Caco-2 (cell line): ENCODE data around the gene RASL12. TPM values are rescaled to one million over a fixed set of nuclear protein-coding genes. Genes with fewer than 3 reads are reported as not detected.

ENCODE experiments used
- BruUV-seq: library from RNA; stranded (reverse); fragments of 400-500 nt; replicated peaks from 2 replicates; lab custom pipeline; 2021; lab: Mats Ljungman, UMichigan
- CTCF ChIA-PET: fragments of 300-600 bp; sonication (Branson Sonifier 250); formaldehyde crosslinking; loops from one replicate; lab custom pipeline; 2022; ENCODE audit warnings: antibody characterized with exemption; lab: Charles Lee
- POLR2A ChIA-PET: fragments of 300-600 bp; sonication (Branson Sonifier 250); formaldehyde crosslinking; loops from one replicate; lab custom pipeline; 2022; ENCODE audit warnings: antibody characterized with exemption; lab: Charles Lee
- DNase-seq, 2 experiments: peaks; one replicate each; pipeline versions ENCODE4 v3.0.0 to v3.0.0-alpha.2; 2020 to 2022
- H3K27me3 ChIP-seq: replicated peaks from 2 replicates; pipeline ENCODE4 v1.6.0; 2011; ENCODE audit warnings: low read length; ENCODE audit not compliant: control insufficient read depth, insufficient read depth
- H3K36me3 ChIP-seq: 2 replicates; pipeline ENCODE4 v1.5.1; 2011; ENCODE audit warnings: low read length; ENCODE audit not compliant: control insufficient read depth, insufficient read depth
- H3K4me1 ChIP-seq: fragments of 250-450 bp; sonication (Bioruptor Pico); 2 replicates; pipeline ENCODE4 v1.5.1; 2020; ENCODE audit warnings: mild to moderate bottlenecking
- H3K4me3 ChIP-seq: 2 replicates; pipeline ENCODE4 v1.5.1; 2011; ENCODE audit warnings: low read depth, mild to moderate bottlenecking, control low read depth, low read length
- H3K9me3 ChIP-seq: fragments of 250-450 bp; sonication (Bioruptor Pico); 2 replicates; pipeline ENCODE4 v1.5.1; 2020; ENCODE audit warnings: mild to moderate bottlenecking, moderate library complexity
- H3K27ac Mint-ChIP-seq: one replicate; pipeline ENCODE4 v1.8.0; 2022; ENCODE audit warnings: mixed read lengths; ENCODE audit not compliant: unreplicated experiment
- H3K27me3 Mint-ChIP-seq: one replicate; pipeline ENCODE4 v1.8.0; 2022; ENCODE audit warnings: mixed read lengths; ENCODE audit not compliant: insufficient read depth, unreplicated experiment
- H3K36me3 Mint-ChIP-seq: one replicate; pipeline ENCODE4 v1.8.0; 2022; ENCODE audit warnings: mild to moderate bottlenecking, mixed read lengths; ENCODE audit not compliant: insufficient read depth, unreplicated experiment
- H3K4me1 Mint-ChIP-seq: one replicate; pipeline ENCODE4 v1.8.0; 2022; ENCODE audit warnings: low read depth, mixed read lengths; ENCODE audit not compliant: unreplicated experiment
- H3K4me3 Mint-ChIP-seq: one replicate; pipeline ENCODE4 v1.8.0; 2022; ENCODE audit warnings: mild to moderate bottlenecking, moderate library complexity, mixed read lengths; ENCODE audit not compliant: unreplicated experiment
- H3K9me3 Mint-ChIP-seq: one replicate; pipeline ENCODE4 v1.8.0; 2022; ENCODE audit warnings: mixed read lengths; ENCODE audit not compliant: unreplicated experiment
- intact Hi-C: fragments of 100-400 bp; cut with micrococcal nuclease; formaldehyde crosslinking; loops from one replicate; pipeline ENCODE4 v1.10.0; 2022; ENCODE audit not compliant: unreplicated experiment
- total RNA-seq: library from RNA; stranded (reverse); gene quantifications from 2 replicates; pipeline ENCODE4 v1.2.3, GENCODE V29; 2022
- TF ChIP-seq, protein P1 (sequence below), 2 experiments: fragments of 200-600 bp in 1 of 2; IDR thresholded peaks; 1 replicate in 1 of 2; 2 replicates in 1 of 2; pipeline versions ENCODE4 v1.5.1 to v1.8.0; 2011 to 2022; ENCODE audit warnings: antibody characterized with exemption in 1 of 2, control low read depth in 1 of 2, inconsistent platforms in 1 of 2, low read depth in 1 of 2, low read length in 1 of 2, mild to moderate bottlenecking in 1 of 2, moderate library complexity in 1 of 2; ENCODE audit not compliant: insufficient read depth in 1 of 2, severe bottlenecking in 1 of 2, unreplicated experiment in 1 of 2

RASL12 gene
- total RNA-seq, 1 experiment from 2014 or later, result 6.4 TPM

DNA sequence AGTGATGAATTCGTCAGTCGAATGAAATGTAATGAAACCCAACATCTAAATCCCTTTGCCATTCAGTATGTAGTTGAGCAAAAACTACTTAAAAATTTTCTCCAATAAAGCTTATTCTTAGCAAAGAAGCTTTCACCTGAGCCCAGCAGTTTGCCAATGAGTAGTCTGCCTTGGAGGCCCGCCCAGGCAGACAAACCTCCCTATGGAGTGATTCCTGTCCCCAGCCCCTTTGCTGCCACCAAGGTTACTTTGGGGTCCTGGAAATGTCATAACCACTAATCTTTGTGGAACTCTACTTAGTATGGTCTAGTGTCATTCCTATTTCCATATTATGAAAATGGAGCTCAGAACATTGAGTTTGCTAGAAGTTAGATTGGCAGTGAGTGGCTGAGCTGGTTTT lies 35.1 kb upstream of the RASL12 start:
- CTCF ChIA-PET, result interaction anchor here (1.2 to 3.1 kb wide), 3 partner anchors 15 to 68 kb away, joined by 4 to 65 read pairs (median 37); no protein-coding TSS in a partner anchor
- no TSS peak for BruUV-seq
- DNase-seq, result no peak
- Histone ChIP-seq H3K4me3 (no peak overlapping the region), H3K36me3 (no peaks in the 10 kb centered on the region; the same call in 1 of the 2 replicates), H3K4me1 (no peaks in the 10 kb centered on the region), H3K27me3 (no peaks in the 10 kb centered on the region), H3K9me3 (no peaks in the 10 kb centered on the region)
- POLR2A ChIA-PET, result no interaction called here
- Mint-ChIP-seq H3K4me1 (peaks cover 6% of the 10 kb centered on the region), H3K27ac (no peak overlapping the region), H3K4me3 (no peak overlapping the region), H3K27me3 (no peaks in the 10 kb centered on the region), H3K36me3 (peaks cover 28% of the 10 kb centered on the region), H3K9me3 (no peaks in the 10 kb centered on the region)
- intact Hi-C loops, result no loop called here
- TF ChIP-seq, protein P1, sequence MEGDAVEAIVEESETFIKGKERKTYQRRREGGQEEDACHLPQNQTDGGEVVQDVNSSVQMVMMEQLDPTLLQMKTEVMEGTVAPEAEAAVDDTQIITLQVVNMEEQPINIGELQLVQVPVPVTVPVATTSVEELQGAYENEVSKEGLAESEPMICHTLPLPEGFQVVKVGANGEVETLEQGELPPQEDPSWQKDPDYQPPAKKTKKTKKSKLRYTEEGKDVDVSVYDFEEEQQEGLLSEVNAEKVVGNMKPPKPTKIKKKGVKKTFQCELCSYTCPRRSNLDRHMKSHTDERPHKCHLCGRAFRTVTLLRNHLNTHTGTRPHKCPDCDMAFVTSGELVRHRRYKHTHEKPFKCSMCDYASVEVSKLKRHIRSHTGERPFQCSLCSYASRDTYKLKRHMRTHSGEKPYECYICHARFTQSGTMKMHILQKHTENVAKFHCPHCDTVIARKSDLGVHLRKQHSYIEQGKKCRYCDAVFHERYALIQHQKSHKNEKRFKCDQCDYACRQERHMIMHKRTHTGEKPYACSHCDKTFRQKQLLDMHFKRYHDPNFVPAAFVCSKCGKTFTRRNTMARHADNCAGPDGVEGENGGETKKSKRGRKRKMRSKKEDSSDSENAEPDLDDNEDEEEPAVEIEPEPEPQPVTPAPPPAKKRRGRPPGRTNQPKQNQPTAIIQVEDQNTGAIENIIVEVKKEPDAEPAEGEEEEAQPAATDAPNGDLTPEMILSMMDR (IDR thresholded peaks at IDR 0.05; ENCODE audit: insufficient read depth in 1 of 2, low read depth in 1 of 2, low read length in 1 of 2, severe bottlenecking in 1 of 2, unreplicated experiment in 1 of 2), result no peak

DNA sequence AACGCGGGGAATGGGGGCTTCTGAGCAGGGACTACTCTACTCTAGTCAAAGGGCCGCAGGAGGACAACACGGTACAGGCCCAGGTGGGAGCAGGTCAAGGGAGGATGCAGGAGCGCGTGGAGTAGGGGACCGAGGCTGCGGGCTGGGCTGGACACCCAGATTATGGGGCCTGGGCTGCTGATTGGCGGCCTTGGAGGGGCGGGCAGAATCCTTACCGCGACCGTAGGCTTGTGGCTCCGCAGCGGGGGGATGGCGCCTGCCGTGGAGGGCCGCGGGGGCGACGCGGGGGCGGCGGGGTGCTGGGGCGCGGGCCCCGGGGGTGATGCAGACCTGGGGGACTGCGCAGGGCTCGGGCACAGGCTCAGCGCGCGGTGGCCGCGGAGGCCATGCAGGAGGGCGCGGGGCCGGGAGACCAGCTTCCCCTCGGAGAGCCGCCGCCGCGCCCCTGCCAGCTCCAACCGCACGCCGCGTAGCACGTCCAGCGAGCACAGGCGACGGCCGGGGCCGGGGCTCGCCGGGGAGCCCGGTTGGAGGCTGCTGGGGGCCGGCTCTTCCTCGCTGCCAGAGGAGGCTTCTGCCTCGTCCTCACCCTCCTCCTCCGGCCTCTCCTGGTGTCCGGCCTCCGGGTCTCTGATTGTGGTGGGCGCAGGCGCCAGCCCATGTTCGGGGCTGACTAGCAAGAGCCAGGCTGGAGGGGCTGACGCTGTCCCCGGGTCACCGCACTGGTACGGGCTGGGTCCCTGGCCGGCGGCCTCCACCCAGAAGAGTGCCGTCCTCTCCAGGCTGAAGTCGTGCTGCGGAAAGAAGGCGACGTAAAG lies 34.3 kb upstream of the RASL12 start:
- no peaks in the 10 kb centered on the region for H3K9me3 ChIP-seq
- ChIA-PET CTCF (interaction anchor here (0.5 to 3.1 kb wide), 22 partner anchors 8 to 1494 kb away, joined by 3 to 65 read pairs (median 7); partner anchors contain the start of genes CLPX, SLC51B and UBAP1L), POLR2A (interaction anchor here (0.6 to 1.8 kb wide), 3 partner anchors 13 to 105 kb away, joined by 3 to 4 read pairs (median 4); no protein-coding TSS in a partner anchor)
- intact Hi-C loops, result loop anchor here (1.0 kb wide), 3 partner anchors 16 to 69 kb away; no protein-coding TSS in a partner anchor
- TF ChIP-seq, protein P1 (IDR thresholded peaks at IDR 0.05; ENCODE audit: insufficient read depth in 1 of 2, low read depth in 1 of 2, low read length in 1 of 2, severe bottlenecking in 1 of 2, unreplicated experiment in 1 of 2), result peak in 1 of 2 experiments; percentile 2
- Mint-ChIP-seq H3K4me3 (no peak overlapping the region), H3K9me3 (no peaks in the 10 kb centered on the region), H3K36me3 (peaks cover 28% of the 10 kb centered on the region), H3K4me1 (peaks cover 6% of the 10 kb centered on the region), H3K27me3 (no peaks in the 10 kb centered on the region), H3K27ac (peak overlapping the region; percentile 9)
- no peaks in the 10 kb centered on the region; the same call in 1 of the 2 replicates for H3K36me3 ChIP-seq
- H3K27me3 ChIP-seq, result no peaks in the 10 kb centered on the region
- no peak overlapping the region for H3K4me3 ChIP-seq
- no peaks in the 10 kb centered on the region for H3K4me1 ChIP-seq
- no TSS peak for BruUV-seq
- DNase-seq, result no peak

DNA sequence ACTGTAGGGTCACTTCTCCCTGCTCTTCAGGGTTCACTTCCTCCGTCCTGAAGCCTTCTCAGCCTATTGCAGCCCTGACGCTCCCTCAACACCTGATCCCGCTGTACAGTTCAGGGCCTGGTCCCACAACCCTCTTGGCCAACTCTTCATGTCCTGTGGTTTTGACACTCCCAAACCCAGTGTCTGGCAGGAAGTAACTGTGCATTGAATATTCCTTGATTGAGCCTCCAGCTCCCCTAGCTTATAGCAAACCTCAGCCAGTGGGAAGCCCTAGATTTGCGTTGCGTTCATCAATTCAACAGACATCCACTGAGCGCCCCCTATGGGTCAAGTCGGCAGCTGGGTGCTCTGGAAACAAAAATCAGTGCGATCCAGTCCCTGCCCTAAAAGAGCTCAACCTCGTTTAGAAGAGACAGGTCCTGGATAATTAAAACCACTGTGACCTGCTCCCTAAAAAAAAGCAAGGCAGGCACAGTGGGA lies 33.7 kb upstream of the RASL12 start:
- ChIA-PET CTCF (interaction anchor here (0.5 to 3.1 kb wide), 23 partner anchors 9 to 1495 kb away, joined by 3 to 65 read pairs (median 7); partner anchors contain the start of genes CLPX, SLC51B and UBAP1L), POLR2A (interaction anchor here (0.5 to 1.8 kb wide), 4 partner anchors 12 to 105 kb away, joined by 3 to 6 read pairs (median 4); no protein-coding TSS in a partner anchor)
- intact Hi-C loops, result loop anchor here (1.0 kb wide), 3 partner anchors 15 to 68 kb away; no protein-coding TSS in a partner anchor
- Mint-ChIP-seq H3K4me3 (no peak overlapping the region), H3K4me1 (peaks cover 6% of the 10 kb centered on the region), H3K27me3 (no peaks in the 10 kb centered on the region), H3K36me3 (peaks cover 28% of the 10 kb centered on the region), H3K9me3 (no peaks in the 10 kb centered on the region), H3K27ac (peak overlapping the region; percentile 9)
- Histone ChIP-seq H3K36me3 (no peaks in the 10 kb centered on the region; the same call in 1 of the 2 replicates), H3K4me3 (no peak overlapping the region), H3K4me1 (no peaks in the 10 kb centered on the region), H3K9me3 (no peaks in the 10 kb centered on the region), H3K27me3 (no peaks in the 10 kb centered on the region)
- BruUV-seq, result no TSS peak
- TF ChIP-seq, protein P1 (IDR thresholded peaks at IDR 0.05; ENCODE audit: insufficient read depth in 1 of 2, low read depth in 1 of 2, low read length in 1 of 2, severe bottlenecking in 1 of 2, unreplicated experiment in 1 of 2), result peak; percentile 74 to 84
- peak; percentile 66 to 81 for DNase-seq
